ENCODE measurements around the gene RPL26.

DNA sequence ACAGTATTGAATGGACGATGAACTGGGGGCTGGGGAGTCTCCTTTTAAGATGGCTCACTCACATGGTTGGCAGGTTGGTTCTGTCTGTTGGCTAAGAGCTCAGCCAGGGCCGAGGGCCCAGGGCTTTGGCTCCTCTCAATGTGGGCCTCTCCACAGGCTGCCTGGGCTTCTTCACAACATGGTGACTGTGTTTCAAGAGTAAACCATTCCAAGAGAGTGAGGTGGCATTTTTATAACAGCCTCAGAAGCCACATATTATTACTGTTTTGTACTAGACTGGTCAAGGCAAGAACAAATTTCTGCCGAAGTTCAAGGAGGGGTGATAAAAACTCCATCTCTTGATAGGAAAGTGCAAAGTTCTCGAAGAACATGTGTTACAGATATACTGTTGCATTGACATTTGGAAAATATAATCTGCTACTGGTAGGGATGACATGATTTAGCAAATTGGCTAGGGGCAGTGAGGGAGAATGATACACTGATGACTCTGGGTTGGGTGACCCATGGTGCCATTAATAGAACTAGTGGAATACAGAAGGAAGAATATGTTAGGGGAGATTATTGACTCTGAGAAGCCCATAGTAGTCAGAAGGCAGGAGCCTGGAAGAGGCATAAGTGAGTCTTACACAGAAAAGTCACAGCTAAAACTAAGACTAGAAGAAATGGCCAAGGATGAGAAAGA lies 20.2 kb downstream of the RPL26 start:
- TF ChIP-seq CTCF (IDR thresholded peaks at IDR 0.05; ENCODE audit: low read depth, low read length) (no peak), EZH2phosphoT487 (IDR thresholded peaks at IDR 0.05; ENCODE audit: low read depth) (no peak)

Data from OCI-LY3 (cell line).